ENCODE results near the gene ACSF2.
A peak's percentile ranks its signal among the peaks of the same experiment; 100 is the strongest.
"Not testable (repeated sequence)": the region's sequence is repeated elsewhere in the genome, so short reads cannot be mapped to it uniquely, and the experiment has no call there.

ACSF2 gene

DNA sequence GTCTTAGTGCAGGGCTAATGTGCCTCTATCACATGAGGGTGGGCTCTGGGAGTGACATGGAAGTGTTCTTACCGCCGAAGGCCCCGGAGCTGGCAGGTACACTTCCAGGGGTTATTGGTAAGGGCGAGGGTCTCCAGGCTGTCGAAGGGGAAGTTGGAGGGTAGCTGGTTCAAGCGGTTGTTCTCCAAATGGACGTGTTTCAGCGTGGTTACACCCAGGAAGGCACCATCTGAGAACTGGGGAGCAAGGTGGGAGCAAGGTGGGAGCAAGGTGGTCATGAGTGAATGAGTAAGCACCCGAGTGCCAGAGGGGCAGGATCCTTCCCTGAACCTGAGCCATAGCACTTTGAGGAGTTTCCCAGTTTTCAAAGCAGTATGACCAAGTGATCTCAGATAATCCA, 39.6 kb downstream of the ACSF2 start:
- no peak for DNase-seq

GRCh38 chr17:50466371-50467113, 40.5 kb downstream of the ACSF2 start:
- DNase-seq, result peak; percentile 33

- no peak for DNase-seq
Observed at GRCh38 chr17:50467114-50467854, 41.3 kb downstream of the ACSF2 start.

GRCh38 chr17:50467855-50468303, 41.9 kb downstream of the ACSF2 start:
- DNase-seq, result no peak

DNA sequence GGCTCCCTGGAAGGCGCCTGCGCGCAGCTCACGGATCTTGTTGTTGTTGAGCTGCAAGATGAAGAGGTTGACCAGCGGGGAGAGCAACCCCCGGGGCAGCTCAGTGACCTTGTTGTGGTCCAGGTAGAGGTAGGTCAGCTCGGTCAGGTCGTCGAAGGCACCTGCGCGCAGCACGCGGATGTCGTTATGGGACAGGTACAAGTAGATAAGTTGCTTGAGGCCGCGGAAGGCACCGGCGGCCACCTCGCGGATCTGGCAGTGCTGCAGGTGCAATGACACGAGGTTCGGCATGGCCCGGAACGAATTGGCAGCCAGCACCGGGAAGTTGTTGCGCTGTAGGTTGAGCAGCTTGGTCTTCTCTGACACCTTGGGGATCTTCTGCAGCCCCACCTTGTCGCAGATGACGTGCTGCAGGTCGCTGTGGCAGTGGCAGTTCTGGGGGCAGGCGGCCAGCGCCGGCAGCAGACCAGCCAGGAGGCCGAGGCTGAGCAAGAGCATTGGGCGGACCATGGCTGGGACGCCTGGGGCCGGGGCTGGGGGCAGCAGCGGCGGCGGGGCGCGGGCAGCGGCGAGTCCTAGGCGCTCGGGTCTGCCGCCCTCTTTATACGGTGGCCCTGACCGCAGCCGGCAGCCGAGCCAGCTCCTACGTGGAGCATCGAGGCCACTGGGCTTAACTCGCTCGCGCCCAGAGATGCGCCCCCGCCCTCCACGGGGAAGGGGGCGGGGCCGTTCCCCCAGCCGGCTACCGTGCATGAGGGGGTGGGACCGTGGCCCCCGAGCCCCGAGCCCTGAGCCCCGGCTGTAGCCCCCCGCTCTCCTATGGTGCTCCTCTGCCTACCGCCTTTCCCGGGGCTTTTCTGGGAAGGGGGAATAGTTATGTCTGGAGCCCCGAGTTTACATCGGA, 42.5 kb downstream of the ACSF2 start, which contains the start of gene CHAD:
Gene CHAD (minus strand): TSS at position 577 of the 904 bp plus-strand sequence. CDS start 67 bp downstream, at position 510.
- DNase-seq, result no peak

GRCh38 chr17:50469208-50469605, 43.2 kb downstream of the ACSF2 start:
- DNase-seq, result no peak

DNA sequence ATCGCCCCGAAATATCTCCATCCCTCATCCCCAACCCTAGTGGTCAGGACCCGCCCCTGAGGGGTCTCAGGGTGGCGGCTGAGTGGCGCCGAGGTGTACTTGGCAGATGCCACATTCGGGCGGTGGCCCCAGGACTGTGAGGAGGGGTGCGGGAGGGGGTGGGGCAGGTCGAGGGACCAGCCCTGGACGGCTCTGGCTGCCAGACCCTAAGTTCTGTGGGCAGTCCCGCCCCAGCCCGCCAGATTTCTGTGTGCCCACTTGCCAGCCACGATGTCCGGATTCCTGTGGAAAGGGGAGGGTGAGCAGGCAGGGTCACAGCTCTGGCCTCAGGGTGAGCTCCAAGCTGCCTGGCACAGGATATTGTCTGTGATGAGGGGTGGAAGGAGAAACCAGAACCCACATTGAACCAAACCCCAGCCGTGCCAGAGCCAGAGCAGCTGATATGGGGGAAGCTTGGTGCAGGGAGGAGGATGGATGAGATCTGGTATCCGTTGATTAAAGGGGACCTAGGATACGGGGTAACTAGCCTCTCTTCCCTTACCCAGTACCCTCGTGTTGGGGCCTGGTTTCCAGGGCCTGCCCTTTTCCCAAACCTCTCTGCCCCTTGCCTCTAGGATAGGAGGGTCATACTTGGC, 43.8 kb downstream of the ACSF2 start:
- DNase-seq, result no peak

- no peak for DNase-seq
Observed at GRCh38 chr17:50470426-50470825, 44.4 kb downstream of the ACSF2 start.

DNA sequence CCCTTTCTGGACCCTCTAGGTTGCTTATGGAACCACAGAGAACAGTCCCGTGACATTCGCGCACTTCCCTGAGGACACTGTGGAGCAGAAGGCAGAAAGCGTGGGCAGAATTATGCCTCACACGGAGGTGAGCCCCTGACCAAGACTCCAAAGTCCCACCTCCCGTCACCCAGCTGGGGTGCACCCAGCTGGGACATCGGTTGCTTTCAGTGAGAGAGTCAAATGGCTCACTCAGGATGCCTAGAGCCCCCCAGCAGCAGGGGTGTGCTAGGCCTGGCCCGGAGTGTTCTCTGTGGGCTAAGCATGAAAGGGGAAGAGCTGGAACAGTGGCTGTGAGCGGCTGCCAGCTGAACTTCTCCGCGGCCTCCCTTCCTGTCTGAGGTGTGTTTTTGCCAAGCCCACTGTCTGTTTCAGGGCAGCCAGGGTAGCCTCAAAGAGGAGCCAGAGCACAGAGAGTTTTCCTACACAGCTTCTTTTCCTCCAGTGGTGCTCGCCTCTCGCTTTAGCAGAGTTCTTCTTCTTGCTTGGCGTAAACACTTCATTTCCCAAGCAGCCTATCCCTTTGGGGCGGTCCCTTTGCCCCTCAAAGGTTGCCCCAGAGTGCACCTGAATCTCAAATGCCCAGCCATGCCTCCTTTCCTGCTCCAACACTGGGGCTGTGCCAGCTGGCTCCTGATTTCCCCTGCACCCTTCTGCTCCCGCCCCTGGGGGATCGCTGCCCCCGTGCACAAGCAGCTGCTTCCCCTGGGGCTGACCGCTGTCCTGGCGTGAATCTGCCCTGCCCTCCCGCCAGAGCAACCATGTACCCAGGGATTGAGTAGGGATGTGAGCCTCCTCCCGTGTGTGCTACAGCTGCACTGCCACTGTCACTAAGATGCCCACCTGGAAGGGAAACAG, 45.2 kb downstream of the ACSF2 start:
- no peak for DNase-seq

- DNase-seq, result no peak
Observed at GRCh38 chr17:50472286-50472685, 46.3 kb downstream of the ACSF2 start.

DNA sequence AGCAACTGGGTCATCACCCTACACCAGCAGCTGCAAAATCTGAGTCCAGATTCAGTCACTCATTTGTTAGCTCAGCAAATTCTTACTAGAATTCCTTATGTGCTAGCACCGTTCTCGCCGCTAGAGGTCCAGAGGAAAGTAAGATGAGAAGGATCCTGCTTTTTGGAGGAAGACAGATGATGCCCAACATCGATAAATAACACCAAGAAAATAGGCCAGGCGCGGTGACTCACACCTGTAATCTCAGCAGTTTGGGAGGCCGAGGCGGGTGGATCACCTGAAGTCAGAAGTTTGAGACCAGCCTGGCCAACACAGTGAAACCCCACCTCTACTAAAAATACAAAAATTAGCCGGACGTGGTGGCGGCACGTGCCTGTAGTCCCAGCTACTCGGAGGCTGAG, 46.7 kb downstream of the ACSF2 start:
- DNase-seq, result not testable (repeated sequence)

GRCh38 chr17:50473901-50474300, 47.9 kb downstream of the ACSF2 start:
- no peak for DNase-seq

GRCh38 chr17:50474523-50474922, 48.5 kb downstream of the ACSF2 start:
- DNase-seq, result no peak

DNA sequence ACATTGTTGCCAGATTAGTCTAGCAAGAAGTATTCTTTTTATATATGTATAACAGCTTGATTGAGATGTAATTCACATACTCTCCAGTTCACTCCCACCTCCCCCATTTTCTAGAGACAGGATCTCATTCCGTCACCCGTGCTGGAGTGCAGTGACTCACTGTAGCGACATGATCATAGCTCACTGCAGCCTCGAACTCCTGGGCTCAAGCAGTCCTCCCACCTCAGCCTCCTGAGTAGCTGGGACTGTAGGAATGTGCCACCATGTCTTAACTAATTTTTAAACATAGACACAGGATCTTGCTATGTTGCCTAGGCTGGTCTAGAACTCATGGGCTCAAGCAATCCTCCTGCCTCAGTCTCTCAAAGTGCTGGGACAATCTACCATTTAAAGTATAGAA, 49.3 kb downstream of the ACSF2 start:
- no peak for DNase-seq

GRCh38 chr17:50475775-50476544, 49.9 kb downstream of the ACSF2 start:
- DNase-seq, result not testable (repeated sequence)

- DNase-seq, result no peak
Observed at GRCh38 chr17:50476545-50477315, 50.7 kb downstream of the ACSF2 start.

DNA sequence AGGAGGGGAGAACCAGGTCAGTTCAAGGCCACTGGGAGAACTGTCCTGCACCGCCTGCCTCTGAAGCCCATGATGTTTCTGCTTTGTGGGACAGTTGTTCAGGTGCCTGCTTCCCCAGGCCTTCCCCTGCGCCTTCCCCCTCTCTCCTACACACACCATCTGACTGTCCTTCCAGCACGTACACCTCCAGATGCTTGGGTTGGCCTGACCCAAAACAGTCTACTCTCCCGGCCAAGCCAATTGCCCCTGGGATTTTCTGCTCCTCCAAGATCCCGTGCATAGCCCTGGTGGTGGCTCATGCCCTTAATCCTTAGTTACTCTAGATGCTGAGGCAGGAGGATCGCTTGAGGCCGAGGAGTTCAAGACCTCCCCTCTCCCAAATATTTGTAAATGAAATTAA, 52.0 kb downstream of the ACSF2 start:
- no peak for DNase-seq

DNA sequence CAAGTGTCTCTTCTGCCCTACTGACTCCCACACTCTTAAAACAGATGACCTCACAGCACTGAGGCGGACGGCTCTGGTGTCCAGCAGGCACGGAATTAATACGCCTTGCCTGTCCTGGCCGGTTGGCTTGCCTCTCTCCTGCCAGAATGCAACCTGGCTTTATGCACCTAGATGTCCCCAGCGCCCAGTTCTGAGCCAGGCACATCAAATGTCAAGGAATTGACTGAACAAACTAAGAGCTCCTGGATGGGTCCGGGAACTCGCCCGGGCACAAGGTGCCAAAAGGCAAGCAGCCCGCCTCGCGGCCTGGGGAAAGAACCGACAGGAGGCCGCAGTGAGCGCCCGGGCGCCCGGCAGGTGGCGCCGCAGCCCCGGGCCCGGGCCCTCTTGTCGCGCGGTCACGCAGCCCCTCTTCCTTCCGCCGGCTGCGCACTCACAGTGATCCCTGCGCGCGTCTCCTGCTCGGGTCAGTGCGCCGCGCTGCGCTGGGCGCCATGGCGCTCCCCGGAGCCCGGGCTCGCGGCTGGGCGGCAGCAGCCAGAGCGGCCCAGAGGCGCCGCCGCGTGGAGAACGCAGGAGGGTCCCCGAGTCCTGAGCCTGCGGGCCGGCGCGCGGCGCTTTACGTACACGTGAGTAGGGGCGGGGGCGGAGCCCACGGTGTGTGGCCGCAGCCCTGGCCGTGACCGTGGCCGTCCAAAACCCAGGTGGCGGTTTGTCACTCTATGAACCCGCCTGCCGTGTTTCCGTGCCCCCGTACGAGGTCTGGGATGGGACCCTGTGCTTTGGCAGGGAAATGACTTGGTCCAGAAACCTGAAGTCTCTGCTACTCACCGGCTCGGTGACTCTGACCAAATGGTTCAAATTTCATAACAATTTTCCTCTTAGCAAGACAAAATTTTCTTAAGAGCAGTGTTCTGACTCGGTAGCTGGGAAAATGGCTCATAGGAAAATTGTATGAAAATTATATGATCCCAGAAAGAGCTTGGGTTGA, 52.7 kb downstream of the ACSF2 start, which contains the start of gene RSAD1:
Gene RSAD1 (plus strand): TSS at position 470 of the 991 bp plus-strand sequence. CDS start 25 bp downstream, at position 495.
- peak; percentile 51 for DNase-seq
